Bone marrow (tissue), 2 donors: ENCODE data around the gene TSPOAP1.

Source experiments
- DNase-seq, 2 donors: peaks; one replicate each; lab custom pipeline; 2025; lab: John Stamatoyannopoulos, UW

TSPOAP1 gene

GRCh38 chr17:58278661-58279015 lies 50.0 kb downstream of the TSPOAP1 start:
- DNase-seq: no peak

- no peak for DNase-seq
Observed at GRCh38 chr17:58277802-58278595, 50.6 kb downstream of the TSPOAP1 start.

GRCh38 chr17:58277107-58277801 lies 51.3 kb downstream of the TSPOAP1 start:
- no peak for DNase-seq

GRCh38 chr17:58276423-58276822 lies 52.2 kb downstream of the TSPOAP1 start:
- no peak for DNase-seq

- DNase-seq: no peak
Observed at GRCh38 chr17:58275417-58275816, 53.2 kb downstream of the TSPOAP1 start.

GRCh38 chr17:58273453-58274104 lies 55.0 kb downstream of the TSPOAP1 start:
- no peak for DNase-seq

GRCh38 chr17:58272367-58273280 lies 56.0 kb downstream of the TSPOAP1 start:
- no peak for DNase-seq

- no peak for DNase-seq
Observed at GRCh38 chr17:58271216-58271931, 57.2 kb downstream of the TSPOAP1 start.

- no peak for DNase-seq
Observed at GRCh38 chr17:58270476-58271215, 57.9 kb downstream of the TSPOAP1 start.

GRCh38 chr17:58269557-58270291 lies 58.9 kb downstream of the TSPOAP1 start:
- DNase-seq: no peak

GRCh38 chr17:58268774-58269556 lies 59.6 kb downstream of the TSPOAP1 start:
- no peak for DNase-seq

GRCh38 chr17:58268326-58268725 lies 60.3 kb downstream of the TSPOAP1 start:
- no peak for DNase-seq

- DNase-seq: no peak
Observed at GRCh38 chr17:58267347-58268324, 61.0 kb downstream of the TSPOAP1 start.

GRCh38 chr17:58265902-58266875 lies 62.4 kb downstream of the TSPOAP1 start:
- no peak for DNase-seq

GRCh38 chr17:58265271-58265670 lies 63.3 kb downstream of the TSPOAP1 start:
- DNase-seq: no peak

- no peak for DNase-seq
Observed at GRCh38 chr17:58264407-58265103, 64.0 kb downstream of the TSPOAP1 start.
